Cardiac septum (tissue), 1 donor: ENCODE measurements around the gene LONP2. TPM values are rescaled to one million over a fixed set of nuclear protein-coding genes. Genes with fewer than 3 reads are reported as not detected.

Experiments
- DNase-seq: peaks from one replicate; pipeline ENCODE4 v3.0.0-alpha.2; 2020; ENCODE audit warnings: low spot score
- intact Hi-C: fragments of 100-400 bp; cut with DNase I; formaldehyde crosslinking; loops from one replicate; pipeline ENCODE4 v1.14.0; 2022
- long read RNA-seq: library from polyadenylated mRNA; unstranded; transcript quantifications from one replicate; pipeline ENCODE4 v2.0.0, GENCODE V29; 2021
- total RNA-seq: library from RNA; stranded (reverse); fragmentation: NEBNext Ultra II Directional; extraction: Animal tissue kit (Norgen Biotek cat#: 25700); gene quantifications from one replicate; pipeline ENCODE4 v1.2.1, GENCODE V29; 2021
- donor health status: DM: no; HTN: no; CAD: no.

LONP2 gene, protein sequence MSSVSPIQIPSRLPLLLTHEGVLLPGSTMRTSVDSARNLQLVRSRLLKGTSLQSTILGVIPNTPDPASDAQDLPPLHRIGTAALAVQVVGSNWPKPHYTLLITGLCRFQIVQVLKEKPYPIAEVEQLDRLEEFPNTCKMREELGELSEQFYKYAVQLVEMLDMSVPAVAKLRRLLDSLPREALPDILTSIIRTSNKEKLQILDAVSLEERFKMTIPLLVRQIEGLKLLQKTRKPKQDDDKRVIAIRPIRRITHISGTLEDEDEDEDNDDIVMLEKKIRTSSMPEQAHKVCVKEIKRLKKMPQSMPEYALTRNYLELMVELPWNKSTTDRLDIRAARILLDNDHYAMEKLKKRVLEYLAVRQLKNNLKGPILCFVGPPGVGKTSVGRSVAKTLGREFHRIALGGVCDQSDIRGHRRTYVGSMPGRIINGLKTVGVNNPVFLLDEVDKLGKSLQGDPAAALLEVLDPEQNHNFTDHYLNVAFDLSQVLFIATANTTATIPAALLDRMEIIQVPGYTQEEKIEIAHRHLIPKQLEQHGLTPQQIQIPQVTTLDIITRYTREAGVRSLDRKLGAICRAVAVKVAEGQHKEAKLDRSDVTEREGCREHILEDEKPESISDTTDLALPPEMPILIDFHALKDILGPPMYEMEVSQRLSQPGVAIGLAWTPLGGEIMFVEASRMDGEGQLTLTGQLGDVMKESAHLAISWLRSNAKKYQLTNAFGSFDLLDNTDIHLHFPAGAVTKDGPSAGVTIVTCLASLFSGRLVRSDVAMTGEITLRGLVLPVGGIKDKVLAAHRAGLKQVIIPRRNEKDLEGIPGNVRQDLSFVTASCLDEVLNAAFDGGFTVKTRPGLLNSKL
- 68.1 TPM for total RNA-seq
- long read RNA-seq, full-length matches to known transcripts = 149 of 195 reads
- long read RNA-seq, partial matches to known transcripts = 30 of 195 reads
- long read RNA-seq, other reads (novel, unspliced or antisense) = 16 of 195 reads

DNA sequence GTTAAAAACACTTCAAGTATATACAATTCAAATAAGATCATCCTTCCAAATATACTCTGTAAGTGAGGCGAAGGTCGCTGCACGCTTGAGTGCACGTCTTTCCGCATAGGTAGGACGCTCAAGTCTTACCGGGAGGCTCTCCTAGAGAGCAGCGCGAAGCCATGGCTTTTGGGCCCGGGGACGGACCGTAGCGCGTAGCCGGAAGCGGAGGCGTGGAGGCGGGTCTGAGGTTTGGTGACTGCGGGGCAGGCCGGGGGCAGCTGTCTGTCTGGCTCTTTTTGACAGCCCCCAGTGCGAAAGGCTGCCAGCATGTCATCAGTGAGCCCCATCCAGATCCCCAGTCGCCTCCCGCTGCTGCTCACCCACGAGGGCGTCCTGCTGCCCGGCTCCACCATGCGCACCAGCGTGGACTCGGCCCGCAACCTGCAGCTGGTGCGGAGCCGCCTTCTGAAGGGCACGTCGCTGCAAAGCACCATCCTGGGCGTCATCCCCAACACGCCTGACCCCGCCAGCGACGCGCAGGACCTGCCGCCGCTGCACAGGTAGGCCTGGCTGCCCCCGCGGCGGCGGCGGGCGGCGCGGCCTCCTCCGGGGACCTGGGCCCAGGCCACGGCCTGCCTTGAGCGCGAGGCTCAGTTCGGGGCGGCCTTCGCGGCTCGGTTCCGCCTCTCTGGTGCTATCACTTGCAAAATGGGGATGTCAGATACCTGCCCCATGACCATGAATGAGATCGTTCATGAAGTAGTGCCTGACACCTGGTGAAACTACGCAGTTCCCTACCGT lies at the start of gene LONP2:
Gene LONP2, plus strand, starts transcription at position 221 of the 783 bp plus-strand sequence. Its CDS starts 89 bp downstream, at position 310.
- peak; percentile 97 for DNase-seq
- intact Hi-C loops = loop anchor here (5.0 kb wide), 1 partner anchor 1038 kb away; the partner anchor contains the start of gene CBLN1

DNA sequence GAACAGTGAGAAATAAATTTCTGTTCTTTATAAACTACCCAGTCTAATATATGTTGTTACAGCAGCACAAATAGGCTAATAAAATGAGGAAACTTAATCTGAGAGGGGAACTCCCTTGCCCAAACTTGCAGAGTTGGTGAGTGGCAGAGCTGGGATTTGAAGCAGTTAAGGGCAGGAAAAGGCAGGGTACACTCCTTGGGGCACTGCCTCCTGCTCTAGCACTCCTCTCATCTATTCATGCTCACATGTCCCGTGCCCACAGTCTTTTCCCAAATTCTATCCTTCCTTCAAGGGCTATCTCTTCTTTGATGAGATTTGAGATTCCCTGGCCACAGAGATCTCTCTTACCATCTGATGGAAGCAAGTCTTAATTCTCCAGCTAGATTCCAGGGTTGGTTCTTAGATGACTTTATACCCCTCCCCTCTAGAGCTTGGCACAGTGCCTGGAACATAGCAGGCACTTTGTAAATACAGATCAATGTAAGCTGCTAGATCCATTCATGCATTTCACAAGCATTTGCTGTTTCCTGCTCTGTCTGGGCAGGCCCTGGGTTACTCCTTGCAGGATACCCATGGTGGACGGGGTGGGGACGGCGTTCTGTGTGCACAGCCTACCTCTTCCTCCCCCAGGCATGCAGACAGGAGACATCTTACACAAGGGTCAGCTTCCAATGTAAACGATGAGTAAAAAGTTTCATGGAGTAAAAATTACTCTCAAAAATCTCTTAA lies 49.1 kb upstream of the LONP2 start:
- intact Hi-C loops = no loop called here

DNA sequence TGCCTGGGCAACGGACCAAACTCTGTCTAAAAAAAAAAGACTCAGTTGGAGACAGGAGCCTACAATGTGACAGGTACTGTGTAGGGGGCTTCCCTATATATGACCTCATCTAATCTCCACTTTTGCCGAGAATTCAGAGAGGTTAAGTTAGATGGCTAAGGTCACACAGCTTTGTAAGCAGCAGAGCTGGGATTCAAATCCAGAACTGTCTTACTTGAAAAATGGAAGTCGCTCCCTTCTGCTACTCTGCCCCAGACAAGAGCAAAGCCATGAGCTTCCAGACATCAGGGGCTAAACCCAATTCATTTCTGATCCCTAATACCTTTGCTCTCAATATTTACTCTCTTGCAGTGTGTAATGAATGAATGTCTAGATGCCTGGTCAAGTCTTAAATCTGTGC lies 46.8 kb upstream of the LONP2 start:
- intact Hi-C loops = no loop called here

More for the DNA sequence above, 49.1 kb upstream of the LONP2 start:
- no peak for DNase-seq

DNA sequence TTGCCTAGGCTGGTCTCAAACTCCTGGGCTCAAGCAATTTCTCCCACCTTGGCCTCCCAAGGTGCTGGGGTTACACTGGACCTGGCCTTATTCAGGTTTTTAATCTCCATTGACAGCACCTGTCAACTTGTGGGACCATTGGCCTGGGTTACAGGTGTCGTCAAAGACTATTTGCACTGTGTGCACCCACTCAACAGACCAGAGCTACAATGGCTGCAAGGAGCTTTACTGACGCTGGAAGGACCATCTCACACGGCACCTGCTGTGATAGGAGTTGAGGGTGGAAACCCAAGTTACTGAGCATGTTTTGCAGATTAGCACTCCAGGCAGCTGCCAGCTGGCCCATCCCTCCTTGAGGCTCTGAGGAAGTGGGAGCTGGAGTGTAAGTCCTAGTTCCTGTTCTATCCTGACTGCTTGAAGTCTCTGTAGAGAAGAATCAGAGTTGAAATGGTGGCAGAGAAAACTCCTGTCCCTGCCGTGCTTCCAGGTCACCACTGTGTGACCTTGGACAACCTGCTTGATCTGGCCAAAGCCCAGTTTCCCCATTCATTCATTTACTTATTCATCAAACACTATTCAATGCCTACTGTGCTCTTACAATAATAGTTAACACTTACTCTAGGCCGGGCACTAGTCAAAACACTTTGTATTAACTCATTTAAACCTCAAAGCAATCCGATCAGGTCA lies 42.4 kb upstream of the LONP2 start:
- no peak for DNase-seq
- intact Hi-C loops = no loop called here

More for the DNA sequence above, 46.8 kb upstream of the LONP2 start:
- no peak for DNase-seq

DNA sequence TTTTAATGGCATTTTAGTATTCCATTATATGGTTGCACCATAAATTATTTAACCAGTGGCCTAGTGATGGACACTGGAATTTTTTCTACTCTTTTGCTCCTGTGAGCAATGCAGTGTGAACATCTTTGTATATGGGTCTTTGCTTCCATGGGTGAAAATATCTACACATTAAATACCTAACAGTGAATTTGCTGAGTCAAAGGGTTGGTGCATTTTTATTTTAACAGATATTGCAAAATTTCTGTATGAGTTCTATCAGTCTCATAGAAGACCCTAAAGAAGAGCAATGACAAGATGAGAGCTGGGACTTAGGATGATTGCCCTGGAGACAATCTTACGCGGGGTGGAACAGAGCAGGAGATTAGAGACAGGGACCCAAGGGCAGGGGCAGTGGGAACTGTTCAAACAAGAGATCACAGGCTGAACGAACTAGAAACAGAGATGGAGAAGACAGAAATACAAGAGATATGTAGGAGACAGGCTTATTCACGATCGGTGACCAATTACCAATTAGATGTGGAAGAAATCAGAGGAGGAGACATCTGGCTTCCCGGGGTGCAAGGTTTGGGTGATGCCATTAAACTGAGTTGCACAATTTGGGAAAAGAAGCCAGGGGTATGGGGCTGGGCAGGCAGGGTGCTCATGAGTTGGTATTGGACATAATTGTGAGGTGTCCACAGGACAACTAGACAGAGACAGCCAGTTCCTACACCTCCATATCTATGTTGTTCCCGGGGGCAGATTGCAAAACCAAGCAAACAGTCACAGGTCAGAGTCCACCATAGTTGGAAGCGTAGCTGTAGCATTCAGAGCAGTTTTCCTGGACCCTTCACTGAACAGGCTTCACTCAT lies 39.9 kb upstream of the LONP2 start:
- intact Hi-C loops = no loop called here
- no peak for DNase-seq

DNA sequence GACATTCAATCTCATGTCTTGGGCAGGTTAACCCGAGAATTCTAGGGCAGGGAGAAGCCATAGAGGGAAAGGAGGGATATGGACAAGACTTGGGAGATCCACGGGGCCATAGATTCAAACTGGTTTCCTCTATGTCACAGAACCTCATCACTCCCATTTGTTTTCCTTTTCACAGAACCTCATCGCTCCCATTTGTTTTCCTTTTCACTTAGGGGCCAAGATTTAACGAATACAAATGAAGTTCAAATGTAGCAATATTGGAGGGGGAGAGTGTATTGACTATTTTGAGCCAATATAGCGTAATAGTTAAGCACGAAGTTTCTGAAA lies 39.3 kb upstream of the LONP2 start:
- intact Hi-C loops = no loop called here
- no peak for DNase-seq

DNA sequence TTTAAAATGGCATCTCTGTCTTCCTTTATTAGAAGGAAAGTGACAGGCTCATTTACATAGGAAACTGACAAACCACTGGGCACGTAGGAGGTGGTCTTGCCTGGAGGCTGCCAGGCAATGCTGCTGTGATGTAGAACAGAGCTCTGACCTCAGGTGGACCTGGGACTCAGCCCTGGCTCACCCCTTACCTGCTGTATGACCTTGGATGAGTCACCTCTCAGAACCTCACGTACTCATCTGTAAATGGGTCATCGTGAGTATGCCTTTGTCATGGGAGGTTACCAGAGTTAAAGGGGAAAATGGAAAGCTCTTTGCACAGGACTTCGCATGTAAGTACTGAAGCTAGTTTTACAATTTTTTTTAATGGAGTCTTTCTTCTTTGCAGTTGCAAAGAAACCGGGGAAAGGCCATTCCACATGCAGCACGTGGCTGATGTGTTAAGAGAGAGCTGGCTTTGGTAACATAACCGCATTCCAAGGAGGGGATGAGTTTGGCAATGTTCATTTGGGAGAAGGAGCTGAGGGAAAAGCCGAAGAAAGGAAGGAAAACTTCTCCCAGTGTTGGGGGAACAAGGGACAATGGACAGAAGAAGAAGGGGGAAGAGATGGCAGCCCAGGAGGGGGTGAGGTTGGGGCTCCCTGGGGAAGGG lies 37.4 kb upstream of the LONP2 start:
- intact Hi-C loops = no loop called here
- no peak for DNase-seq

DNA sequence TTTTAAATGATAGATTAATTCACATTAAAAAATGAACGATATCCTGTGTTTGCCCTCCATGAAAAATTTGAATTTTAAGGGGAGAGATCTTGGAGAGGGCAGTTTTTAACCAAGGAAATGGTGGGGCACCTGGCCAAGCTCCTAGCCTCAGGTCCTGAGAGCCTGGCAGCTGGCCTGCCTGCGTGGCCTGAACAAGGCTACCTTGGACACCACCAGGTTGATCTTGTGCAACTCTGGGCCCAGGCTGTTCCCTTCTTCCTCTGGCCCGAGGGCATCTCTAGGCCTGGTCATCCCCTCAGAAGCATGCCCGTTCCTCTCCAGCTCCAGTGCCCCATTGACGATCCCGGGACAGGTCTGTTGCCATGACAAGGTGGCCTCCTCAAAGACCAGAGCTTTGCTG lies 33.4 kb upstream of the LONP2 start:
- no peak for DNase-seq
- intact Hi-C loops = no loop called here

DNA sequence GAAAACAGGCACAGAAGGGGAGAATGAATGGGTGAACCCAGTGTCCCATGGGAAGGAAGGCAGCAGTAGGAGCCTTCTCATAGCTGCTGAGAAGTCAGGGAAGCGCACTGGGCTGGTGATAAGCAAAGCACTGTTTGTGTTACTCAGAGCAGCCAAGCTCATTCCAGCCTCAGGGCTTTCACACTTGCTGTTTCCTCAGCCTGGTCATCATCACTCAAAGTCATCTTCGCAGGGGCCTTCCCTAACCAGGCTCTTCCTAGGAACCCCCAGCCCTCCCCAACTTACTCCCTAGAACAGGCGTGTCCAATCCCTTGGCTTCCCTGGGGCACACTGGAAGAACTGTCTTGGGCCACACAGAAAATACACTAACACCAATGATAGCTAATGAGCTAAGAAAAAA lies 32.1 kb upstream of the LONP2 start:
- intact Hi-C loops = no loop called here
- DNase-seq = no peak

DNA sequence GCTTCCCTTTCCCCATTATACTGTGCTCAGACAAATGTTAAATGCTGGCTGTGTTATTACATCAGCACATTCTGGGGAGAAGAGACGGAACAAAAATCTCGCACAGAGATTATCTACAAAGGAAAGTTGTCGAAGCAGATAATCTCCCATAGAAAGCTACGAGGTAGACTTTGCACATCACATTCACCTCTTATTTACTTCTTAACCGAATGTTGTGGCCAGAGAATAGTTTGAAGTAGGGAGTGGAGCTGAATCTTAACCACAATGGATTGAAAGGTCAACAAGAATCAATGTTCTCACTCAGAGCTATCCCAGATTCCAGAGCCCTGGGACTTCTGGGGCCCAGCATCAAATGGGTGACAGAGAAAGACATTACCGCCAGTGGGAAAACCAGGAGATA lies 28.4 kb upstream of the LONP2 start:
- intact Hi-C loops = no loop called here
- DNase-seq = no peak

DNA sequence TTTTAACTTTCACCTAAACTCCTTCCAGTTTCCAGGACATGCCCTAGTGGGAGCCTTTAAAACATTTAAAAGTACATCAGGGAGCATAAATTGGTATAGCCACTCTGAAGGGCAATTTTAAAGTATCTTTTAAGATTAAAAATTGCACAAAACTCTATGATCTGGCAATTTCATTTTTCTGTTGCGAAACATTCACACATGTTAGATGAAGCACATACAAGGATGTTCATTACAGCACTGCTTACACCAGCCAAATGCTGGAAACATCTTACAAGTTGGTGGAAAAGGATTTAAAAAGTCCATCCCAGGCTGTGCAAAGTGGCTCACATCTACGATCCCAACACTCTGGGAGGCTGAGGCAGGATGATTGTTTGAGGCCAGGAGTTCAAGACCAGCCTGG lies 26.4 kb upstream of the LONP2 start:
- no peak for DNase-seq
- intact Hi-C loops = no loop called here

DNA sequence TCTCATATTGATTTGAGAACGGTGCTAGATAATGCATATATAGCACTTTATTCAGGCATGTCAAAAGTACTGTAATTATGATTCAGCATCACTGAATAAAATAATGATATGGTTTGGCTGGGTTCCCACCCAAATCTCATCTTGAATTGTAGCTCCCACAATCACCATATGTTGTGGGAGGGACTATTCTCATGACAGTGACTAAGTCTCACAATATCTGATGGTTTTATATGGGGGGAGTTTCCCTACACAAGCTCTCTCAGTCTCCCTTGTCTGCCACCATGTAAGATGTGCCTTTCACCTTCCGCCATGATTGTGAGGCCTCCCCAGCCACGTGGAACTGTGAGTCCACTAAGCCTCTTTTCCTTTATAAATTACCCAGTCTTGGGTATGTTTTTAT lies 25.6 kb upstream of the LONP2 start:
- intact Hi-C loops = no loop called here
- DNase-seq = no peak

DNA sequence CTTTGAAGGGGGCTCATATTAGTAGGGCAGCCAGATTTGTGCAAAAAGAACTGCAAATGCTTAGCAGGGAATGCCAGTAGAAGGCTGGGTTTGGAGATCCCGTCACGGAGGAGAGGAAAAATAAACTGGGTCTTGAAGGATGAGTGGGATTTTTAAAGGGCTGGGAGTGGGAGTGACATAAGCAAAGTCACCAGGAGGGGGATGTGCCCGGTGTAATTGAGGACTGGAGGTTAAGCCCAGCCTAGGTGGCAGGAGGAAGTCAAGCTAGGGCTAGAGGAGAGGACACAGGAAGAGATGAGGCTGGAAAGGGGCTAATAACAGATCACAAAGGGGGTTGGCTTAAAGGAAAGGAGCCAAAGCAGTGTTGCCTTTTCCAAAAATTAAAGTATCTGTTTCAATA lies 23.2 kb upstream of the LONP2 start:
- DNase-seq = no peak
- intact Hi-C loops = no loop called here

DNA sequence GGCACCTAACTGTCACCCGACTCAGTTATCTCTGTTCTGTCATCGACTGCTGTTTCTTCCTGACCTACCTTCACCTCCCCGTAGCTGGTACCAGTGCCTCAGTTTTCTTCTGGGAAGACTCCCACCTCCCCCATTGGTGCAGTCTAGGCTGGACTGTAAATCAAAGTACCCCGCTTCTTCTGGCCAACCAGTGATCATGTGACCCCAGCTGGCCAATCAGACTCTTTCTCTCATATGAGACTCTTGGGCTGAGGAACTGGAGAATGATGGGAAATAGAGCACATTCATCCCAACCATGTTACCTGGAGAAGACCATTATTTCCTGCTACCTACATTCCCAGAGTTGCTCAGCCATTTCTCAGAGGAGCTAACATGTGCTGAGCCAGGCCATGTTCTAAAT lies 20.6 kb upstream of the LONP2 start:
- intact Hi-C loops = no loop called here
- DNase-seq = no peak

DNA sequence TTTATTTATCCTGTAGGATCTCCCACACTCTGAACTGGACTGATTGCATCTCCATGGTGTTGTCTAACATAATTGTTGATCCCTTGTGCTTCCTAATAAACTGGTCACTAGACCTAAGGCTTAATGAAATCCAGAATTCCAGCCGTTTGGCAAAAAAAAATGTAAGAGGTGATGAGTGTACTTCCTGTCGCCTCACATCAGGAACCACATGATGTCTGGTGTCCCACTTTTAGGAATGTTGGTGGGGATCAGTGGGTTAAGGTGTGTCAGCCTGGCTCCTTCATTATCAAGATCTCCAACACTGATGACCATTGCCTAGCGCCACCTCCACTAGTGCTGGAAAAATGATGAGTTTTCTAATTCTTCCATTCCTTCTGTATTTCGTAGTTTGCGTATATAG lies 18.6 kb upstream of the LONP2 start:
- intact Hi-C loops = no loop called here
- DNase-seq = no peak

DNA sequence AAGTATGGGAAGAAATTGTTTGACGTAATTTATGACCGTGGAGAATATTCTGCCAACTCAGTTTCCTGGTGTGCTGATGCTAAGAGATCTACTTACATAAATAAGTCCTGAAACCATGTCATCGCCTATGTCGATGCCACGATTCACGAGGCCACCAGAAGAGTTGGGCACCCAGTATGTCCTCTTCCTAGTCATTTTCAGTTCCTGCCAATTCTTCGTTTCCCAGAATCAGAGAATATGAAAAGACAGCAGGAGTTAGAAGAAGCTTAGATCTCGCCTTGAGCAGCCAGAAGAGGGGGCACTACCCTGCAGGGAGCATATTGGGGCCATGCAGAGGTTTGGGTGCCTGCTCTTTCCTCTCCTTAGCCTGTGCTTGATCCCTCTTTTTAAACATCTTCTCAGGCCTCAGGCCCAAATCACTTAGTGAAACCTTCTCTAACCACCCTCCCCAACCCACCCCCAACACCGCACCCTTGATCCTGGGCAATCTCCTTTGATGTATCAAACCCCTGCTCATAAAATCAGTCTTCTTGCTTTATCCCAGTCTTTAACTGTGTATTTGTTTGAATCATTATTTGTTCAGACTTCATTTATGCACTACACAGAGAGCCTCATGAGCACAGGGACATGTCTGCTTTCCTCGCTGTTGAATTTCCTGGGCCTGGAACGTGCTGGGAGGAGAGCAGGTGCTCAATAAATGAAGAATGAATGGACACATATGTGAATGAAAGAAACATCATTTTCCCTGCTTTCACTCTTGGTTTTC lies 12.2 kb upstream of the LONP2 start:
- intact Hi-C loops = loop anchor here (10.0 kb wide), 1 partner anchor 393 kb away; no protein-coding TSS in a partner anchor
- no peak for DNase-seq
